Ramos (cell line): ENCODE results near the gene VAMP2.

Experiments
- in situ Hi-C: fragments of 300-500 bp; cut with MboI; formaldehyde crosslinking; loops from one replicate; pipeline ENCODE4 v1.14.3; 2022; ENCODE audit warnings: low sequenced_read_pairs; ENCODE audit not compliant: unreplicated experiment

VAMP2 gene, protein sequence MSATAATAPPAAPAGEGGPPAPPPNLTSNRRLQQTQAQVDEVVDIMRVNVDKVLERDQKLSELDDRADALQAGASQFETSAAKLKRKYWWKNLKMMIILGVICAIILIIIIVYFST

DNA sequence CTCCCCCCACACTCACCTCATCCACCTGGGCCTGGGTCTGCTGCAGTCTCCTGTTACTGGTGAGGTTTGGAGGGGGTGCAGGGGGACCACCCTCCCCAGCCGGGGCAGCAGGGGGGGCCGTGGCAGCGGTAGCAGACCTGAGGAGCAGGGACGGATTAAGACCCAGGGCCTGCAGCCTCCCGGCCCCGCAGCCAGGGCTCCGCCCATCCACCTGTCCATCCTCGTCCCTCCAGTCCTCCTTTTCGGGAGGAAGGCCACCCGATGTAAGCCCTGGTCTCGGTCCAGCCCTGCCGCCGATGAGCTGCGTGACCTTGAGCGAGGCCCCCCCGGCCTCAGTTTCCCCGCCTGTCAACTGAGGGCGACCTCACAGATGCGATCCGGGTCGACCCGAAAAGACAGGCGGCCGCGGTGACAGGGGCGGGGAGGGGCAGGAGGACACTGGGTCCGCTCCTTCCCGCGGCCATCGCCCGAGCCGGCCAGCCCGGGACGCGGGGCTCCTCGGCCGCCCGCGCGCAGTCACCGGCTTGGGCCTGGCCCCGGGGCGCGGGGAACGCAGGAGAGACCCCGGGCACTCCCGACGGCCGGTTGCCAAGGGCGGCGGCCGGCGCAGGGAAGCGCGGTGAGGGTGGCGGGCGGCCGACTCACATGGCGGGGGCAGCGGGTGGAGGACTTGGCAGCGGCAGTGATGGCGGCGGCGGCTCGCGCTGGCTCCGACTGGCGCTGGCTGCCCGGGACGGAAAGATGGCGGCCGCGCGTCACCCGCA, at the start of gene VAMP2:
Gene VAMP2, minus strand, starts transcription at position 716 of the 764 bp plus-strand sequence. Its CDS starts 69 bp downstream, at position 647.
- in situ Hi-C loops = no loop called here

DNA sequence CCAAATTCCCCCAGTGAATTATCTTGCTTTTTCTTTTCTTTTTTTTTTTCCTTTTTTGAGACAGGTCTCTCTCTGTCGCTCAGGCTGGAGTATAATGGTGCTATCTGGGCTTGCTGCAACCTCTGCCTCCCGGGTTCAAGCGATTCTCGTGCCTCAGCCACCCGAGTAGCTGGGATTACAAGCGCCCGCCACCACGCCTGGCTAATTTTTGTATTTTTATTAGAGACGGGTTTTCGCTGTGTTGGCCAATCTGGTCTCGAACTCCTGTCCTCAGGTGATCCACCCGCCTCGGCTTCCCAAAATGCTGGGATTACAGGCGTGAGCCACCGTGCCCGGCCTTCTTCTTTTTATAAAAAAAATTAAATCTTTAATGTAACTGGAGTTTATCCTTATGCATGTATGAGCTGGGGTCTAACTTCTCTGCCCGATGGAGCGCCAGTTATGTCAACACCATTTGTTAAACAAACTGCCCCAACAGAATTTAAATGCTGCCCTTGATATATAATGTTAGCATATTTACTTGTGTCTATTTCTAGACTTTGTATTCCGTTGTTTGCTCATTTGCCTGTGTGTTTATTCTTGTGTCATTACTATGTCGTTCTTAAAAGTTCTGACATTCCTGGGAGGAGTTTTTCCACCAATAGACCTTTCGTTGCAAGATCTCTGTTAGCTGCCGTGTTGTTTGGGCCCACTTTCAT, 48.2 kb upstream of the VAMP2 start:
- in situ Hi-C loops = no loop called here

DNA sequence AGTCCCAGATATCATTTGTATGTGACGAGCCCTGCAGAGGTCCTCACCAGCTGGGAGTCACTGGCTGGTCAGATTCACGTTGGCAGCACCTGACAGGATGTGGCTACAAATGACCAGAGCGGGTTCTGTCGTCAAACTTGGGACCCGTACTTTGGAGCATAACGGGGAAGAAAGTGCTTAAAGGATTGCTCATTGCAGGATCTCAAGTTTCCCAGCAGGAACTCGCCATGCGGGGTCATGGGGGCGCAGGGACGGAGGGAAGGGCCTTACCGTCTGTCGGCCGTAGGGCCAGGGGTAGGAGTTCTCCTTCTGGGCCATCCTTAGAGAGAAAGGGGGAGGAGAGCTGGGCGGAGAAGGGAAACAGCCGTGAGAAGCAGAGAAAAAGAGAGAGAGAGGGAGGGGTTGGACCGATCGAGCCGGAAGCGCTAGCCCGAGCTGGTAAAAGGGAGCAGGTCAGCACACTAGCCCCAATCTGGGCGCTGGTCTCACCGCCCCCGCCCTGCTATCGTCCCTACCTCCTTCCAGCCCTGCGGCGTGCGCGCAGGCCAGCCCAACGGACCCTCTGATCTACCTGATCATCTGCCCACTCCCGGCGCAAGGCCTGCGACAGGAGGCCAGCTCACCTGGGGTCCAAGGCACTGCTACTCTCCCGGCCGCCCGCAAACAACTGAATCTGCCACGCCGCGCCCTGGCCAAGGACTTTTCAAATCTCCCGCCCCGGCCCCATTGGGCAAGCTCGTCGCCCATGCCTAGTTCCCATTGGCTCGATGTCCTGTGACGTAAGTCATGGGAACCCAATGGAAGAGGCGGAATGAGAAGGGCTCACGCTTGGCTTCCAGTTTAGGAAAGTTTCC, 47.4 kb upstream of the VAMP2 start, which contains the start of gene AURKB:
Gene AURKB, minus strand, starts transcription at position 669 of the 854 bp plus-strand sequence. Its CDS starts 351 bp downstream, at position 318.
- in situ Hi-C loops = no loop called here

GRCh38 chr17:8206536-8206935, 43.8 kb upstream of the VAMP2 start:
- in situ Hi-C loops = no loop called here

- in situ Hi-C loops = no loop called here
Measured at GRCh38 chr17:8204761-8205555, 42.2 kb upstream of the VAMP2 start.

DNA sequence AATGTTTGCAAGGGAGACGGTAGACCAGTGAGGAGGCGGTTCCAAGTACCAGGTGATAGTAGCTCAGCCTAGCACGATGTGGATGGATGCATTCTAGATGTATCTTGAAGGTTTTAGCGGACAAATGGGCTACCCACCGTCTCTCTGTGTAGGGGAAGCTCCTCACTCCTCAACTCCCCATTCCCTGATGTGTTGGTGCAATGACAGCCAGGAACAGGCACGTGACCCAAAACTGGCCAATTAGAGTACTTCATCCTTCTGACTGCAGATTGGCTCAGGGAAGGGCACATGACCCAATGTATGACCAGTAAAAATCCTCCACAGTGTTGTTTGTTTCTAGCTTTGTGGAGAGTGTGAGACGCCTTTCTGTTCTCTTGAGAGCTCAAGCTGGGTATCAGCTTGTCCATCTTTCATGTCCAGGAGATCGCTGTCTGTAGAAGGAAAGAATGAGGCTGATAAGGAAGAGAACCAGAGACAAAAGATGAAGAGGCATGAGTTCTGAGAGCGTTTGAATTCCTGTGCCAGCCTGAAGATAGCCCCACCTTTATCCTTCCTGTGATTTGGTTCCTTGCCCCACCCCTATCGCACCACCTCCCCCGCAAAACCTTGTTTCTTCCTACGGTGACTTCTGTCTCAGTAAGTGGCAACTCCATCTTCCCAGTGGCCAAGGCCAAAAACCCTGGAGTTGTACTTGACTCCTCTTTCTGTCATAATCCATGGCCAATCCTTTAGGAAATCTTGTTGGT, 29.5 kb upstream of the VAMP2 start:
- in situ Hi-C loops = no loop called here

DNA sequence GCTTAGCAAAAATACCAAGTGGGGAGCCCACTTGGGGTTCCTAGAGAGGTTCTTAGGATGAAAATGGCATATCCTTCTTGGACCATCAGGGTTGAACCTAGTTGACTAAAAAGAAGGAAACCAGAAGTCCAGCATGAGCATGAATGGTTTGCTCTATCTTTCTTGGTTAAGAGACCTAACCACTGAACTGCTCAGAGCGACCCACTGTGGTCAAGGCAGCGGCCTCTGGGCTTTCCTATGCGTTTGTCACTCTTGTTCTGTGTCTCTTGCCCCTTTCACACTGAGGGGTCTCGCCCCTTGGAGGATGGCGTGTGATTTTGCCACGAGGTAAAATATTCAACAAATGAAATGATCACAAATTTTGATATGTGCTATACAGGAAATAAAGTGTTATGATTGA, 27.8 kb upstream of the VAMP2 start:
- in situ Hi-C loops = no loop called here

DNA sequence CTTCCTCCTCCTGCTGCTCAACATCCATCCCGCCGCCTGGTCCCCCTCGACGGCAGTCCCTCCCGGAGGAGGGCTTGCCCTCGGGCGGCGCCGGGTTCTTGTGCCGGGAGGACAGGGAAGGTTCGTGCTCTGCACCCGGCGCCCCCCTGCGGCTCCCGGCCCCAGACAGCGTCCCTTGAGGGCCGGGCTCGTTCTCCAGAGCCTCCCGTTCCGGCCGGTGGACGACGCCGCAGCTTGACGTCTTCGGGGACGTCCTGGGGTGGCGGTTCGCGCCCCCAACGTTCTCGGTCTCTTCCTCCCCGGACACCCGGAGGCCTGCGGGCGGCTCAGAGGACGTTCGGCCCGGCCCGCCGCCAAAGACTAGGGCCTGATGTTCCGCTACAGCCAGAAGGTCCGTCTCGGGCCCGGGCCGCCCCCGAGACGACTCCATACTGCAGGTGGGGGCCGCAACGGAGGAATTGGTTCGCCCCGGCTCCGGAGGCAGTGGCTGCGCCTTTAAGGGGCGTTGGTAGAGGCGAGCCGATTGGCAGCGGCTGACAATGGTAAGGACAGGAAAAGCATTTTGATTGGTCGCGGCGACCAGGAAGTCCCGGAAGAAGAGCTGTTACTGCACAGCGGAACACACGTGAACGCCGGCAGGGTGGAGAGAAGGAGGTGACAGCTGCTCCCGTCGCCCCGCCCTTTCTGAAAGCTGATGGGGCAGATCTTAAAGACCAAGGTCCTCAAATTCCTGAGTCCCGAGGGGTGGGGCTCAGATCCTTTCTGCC, 27.1 kb upstream of the VAMP2 start, which contains the start of gene BORCS6:
Gene BORCS6, minus strand, starts transcription at position 470 of the 767 bp plus-strand sequence. Its CDS starts 40 bp downstream, at position 430.
- in situ Hi-C loops = loop anchor here (5.0 kb wide), 1 partner anchor 63 kb away; no protein-coding TSS in a partner anchor

DNA sequence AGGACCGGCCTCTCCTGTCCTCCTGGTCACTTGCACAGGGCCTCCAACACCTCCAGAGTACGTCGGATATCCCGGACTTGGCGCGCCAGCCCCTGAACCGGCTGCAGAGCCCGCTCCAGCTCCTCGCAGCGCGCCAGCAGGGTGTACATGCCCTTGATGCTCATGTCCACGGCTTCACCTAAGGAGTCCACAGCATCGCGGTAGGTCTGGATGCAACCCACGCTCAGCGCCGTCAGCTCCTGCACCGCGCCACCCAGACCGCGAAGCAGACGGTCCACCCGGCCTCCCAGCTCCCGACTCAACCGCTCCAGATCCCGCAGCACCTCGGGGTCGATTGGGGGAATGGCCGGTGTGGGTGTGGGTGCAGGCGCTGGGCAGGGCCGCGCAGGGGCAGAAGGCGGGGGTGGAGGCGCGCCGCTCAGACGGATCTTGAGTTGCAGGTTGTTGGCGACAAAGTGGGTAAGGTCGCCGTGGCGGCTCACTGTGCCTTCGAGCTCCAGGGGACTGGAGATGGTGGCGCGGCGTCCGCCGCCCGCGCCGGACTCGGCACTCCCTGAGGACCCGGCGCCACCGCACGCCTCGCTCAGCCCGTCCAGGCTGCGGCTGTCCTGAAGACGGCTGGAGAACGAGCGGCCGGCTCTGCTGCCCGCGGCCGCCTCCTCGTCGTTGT, 26.4 kb upstream of the VAMP2 start:
- in situ Hi-C loops = loop anchor here (5.0 kb wide), 1 partner anchor 62 kb away; no protein-coding TSS in a partner anchor

DNA sequence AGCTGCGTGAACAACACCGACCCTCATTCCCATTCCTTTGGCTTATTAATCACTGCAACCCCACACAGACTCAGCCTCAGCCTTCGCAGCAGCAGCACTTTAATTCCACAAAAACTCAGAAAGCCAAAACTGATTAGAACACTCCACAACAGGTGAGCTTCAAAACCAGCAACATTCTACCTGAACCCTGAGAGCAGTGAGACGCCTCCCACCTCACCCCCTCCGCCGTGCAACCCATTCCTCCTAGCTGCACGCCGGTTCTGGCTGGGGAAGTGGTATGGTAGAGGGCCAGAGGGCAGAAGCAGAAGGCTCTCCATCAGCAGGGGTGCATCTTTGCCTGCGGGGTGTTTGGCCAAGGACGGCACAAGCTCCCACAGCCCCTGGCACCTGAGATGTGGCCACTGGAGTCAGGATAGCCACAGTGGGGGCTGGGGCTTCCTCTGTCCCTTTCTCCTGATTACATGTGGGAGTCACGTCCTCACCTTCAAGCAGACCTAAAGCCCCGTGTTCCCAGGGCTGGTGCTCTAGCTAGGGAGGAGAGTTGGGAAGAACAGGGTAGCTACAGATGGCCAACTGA, 25.6 kb upstream of the VAMP2 start:
- in situ Hi-C loops = loop anchor here (5.0 kb wide), 1 partner anchor 61 kb away; no protein-coding TSS in a partner anchor

GRCh38 chr17:8187517-8188262, 24.9 kb upstream of the VAMP2 start:
- in situ Hi-C loops = loop anchor here (5.0 kb wide), 1 partner anchor 60 kb away; no protein-coding TSS in a partner anchor

DNA sequence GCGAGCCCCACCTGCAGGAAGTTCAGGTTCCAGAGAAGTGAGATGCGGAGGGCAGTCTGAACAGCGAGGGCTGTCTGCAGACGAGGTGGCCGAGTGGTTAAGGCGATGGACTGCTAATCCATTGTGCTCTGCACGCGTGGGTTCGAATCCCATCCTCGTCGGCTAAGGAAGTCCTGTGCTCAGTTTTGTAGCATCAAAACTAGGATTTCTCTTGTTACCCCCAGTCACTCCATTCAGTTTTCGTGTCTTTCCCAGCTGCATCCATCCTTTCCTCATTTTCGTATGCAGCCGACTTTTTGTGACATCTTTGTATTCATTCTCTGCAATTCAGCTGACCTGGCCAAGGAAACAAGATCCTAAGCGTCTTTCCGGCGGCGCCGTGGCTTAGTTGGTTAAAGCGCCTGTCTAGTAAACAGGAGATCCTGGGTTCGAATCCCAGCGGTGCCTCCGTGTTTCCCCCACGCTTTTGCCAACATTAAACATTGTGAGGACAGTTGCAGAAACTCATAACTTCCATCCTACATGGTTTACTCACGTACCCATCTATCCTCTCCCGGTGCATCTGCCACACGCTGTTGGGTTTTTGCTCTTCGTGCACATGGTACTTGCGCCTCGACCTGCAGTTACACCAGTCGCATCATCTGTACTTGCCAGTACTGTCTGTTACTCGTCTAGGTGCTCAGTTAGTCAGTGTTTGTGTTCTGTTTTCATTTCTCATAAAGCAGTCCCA, 24.2 kb upstream of the VAMP2 start:
- in situ Hi-C loops = loop anchor here (5.0 kb wide), 1 partner anchor 60 kb away; no protein-coding TSS in a partner anchor

DNA sequence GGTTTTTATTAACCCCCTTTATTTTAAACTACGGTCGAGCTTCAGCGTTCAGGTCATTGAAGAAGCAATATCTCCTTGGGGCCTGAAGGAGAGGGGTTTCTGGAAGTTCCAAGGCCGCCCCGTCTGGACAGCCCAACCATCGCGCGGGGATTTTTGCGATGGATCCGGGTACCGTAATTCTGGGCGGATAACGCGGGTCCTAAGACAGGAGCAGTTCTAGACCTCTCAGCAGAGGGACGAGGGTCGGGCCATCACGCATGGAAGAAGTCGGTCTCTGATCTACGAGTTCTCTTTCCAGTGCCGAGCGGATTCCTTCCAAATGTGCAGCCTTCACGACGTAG, 23.7 kb upstream of the VAMP2 start:
- in situ Hi-C loops = loop anchor here (5.0 kb wide), 1 partner anchor 59 kb away; no protein-coding TSS in a partner anchor

GRCh38 chr17:8185582-8186445, 23.1 kb upstream of the VAMP2 start:
- in situ Hi-C loops = loop anchor here (5.0 kb wide), 1 partner anchor 59 kb away; no protein-coding TSS in a partner anchor
